ENCODE data around the gene FBLN5. TPM values are rescaled to one million over a fixed set of nuclear protein-coding genes. Genes with fewer than 3 reads are reported as not detected.

FBLN5 gene
- total and polyA plus RNA-seq, 2 of the 4 experiments (the other 2 are of a cell fraction) = 10.6 to 76.4 TPM

GRCh38 chr14:91996948-91997371 is 49.5 kb upstream of the FBLN5 start:
- TF ChIP-seq RAD21 (IDR thresholded peaks at IDR 0.05; ENCODE audit: low read length) = peak; percentile 65
- TF ChIP-seq SMC3 (IDR thresholded peaks at IDR 0.05; ENCODE audit: low read depth, low read length) = peak; percentile 66
- TF ChIP-seq MAZ (IDR thresholded peaks at IDR 0.05; ENCODE audit: borderline replicate concordance, low read depth, low read length) = no peak
- no peak for TF ChIP-seq CHD1 (IDR thresholded peaks at IDR 0.05; ENCODE audit: low read depth, low read length)
- TF ChIP-seq CTCF (conservative IDR thresholded peaks at IDR 0.05; ENCODE audit: low read depth, low read length) = peak; percentile 66
- TF ChIP-seq CEBPB (IDR thresholded peaks at IDR 0.05; ENCODE audit: low read depth, low read length) = no peak
- no peak for TF ChIP-seq FOS (IDR thresholded peaks at IDR 0.05; ENCODE audit: low read depth, low read length)
- no peak for TF ChIP-seq ELK1 (IDR thresholded peaks at IDR 0.05; ENCODE audit: borderline replicate concordance, low read depth, low read length)
- Histone ChIP-seq H2AK9ac (replicated peaks; ENCODE audit: low read depth, low read length, poor library complexity) (no peak overlapping the region), H3K79me1 (ENCODE audit: low read depth in 1 of 2, low read length in 2 of 2) (peaks cover 0 to 3% of the 10 kb centered on the region in 2 experiments; a peak in 2 of 4 replicates), H3K9me3 (ENCODE audit: control insufficient read depth, insufficient read depth, low read length) (no peaks in the 10 kb centered on the region), H3K9me1 (ENCODE audit: insufficient read depth, low read length) (no peaks in the 10 kb centered on the region), H3K18ac (ENCODE audit: low read depth, low read length) (no peak overlapping the region), H3K23ac (ENCODE audit: low read depth, low read length) (no peak overlapping the region), H4K8ac (ENCODE audit: low read depth in 2 of 2, low read length in 2 of 2) (no peak overlapping the region), H4K5ac (ENCODE audit: low read depth, low read length) (no peak overlapping the region), H3K27me3 (ENCODE audit: control insufficient read depth, insufficient read depth, low read length) (no peaks in the 10 kb centered on the region), H3K4me3 (ENCODE audit: insufficient read depth, low read depth, low read length) (no peak overlapping the region), H3K4me2 (ENCODE audit: low read depth, low read length) (no peak overlapping the region), H3K9ac (ENCODE audit: low read depth, low read length) (no peak overlapping the region), H3K14ac (replicated peaks; ENCODE audit: low read depth, low read length) (no peak overlapping the region), H3K4me1 (ENCODE audit: control insufficient read depth, insufficient read depth, low read length) (no peaks in the 10 kb centered on the region), H2BK20ac (ENCODE audit: low read depth, low read length) (no peak overlapping the region), H3K36me3 (ENCODE audit: control insufficient read depth, insufficient read depth, low read length) (peaks cover 11% of the 10 kb centered on the region; the same call in 1 of the 2 replicates), H3K56ac (ENCODE audit: extremely low read depth, insufficient read depth, low read length) (no peak overlapping the region), H4K20me1 (ENCODE audit: insufficient read depth, low read length) (no peaks in the 10 kb centered on the region), H2BK5ac (ENCODE audit: low read depth, low read length, poor library complexity, severe bottlenecking) (no peak overlapping the region), H2AFZ (replicated peaks; ENCODE audit: low read length, poor library complexity) (no peak overlapping the region), H4K91ac (ENCODE audit: insufficient read depth, low read depth, low read length) (no peak overlapping the region), H3K4ac (ENCODE audit: low read depth, low read length) (no peak overlapping the region), H3K27ac (ENCODE audit: insufficient read depth, low read length) (no peak overlapping the region), H2BK120ac (ENCODE audit: low read depth, low read length) (no peak overlapping the region), H2AK5ac (ENCODE audit: low read depth, low read length) (no peak overlapping the region), H2BK15ac (ENCODE audit: low read depth, low read length) (no peak overlapping the region)
- no CpG with 5 or more reads among the region's 2 CpGs for WGBS, 2 experiments (ENCODE audit: extremely low coverage in 2 of 2, insufficient read length in 1 of 2)
- dilution Hi-C loops (cut with HindIII; ENCODE audit: low sequenced_read_pairs, unreplicated experiment) = no loop called here
- ChIA-PET POLR2A (ENCODE audit: unreplicated experiment) (no interaction called here), CTCF (interaction anchor here (0.6 to 2.3 kb wide), 13 partner anchors 10 to 347 kb away, joined by 3 to 19 read pairs (median 4); partner anchors contain the start of gene FBLN5)
- BruUV-seq (replicated peaks) = no TSS peak
- peak; percentile 75 for ATAC-seq (ENCODE audit: low read depth)
- intact Hi-C loops (cut with micrococcal nuclease) = loop anchor here (1.0 to 5.0 kb wide), 3 partner anchors 50 to 485 kb away; partner anchors contain the start of genes FBLN5 and PPP4R3A
- peak; percentile 72 for DNase-seq
- in situ Hi-C loops (cut with MboI; ENCODE audit: low sequenced_read_pairs) = loop anchor here (5.0 kb wide), 1 partner anchor 345 kb away; no protein-coding TSS in a partner anchor

All from IMR-90 (cell line).